Astrocyte (in vitro differentiated cells and primary cell): ENCODE data around the gene COL27A1. TPM values are rescaled to one million over a fixed set of nuclear protein-coding genes. Genes with fewer than 3 reads are reported as not detected.
A peak's percentile ranks its signal among the peaks of the same experiment; 100 is the strongest.

Experiments used
- DNase-seq: peaks from one replicate; pipeline ENCODE4 v3.0.0-alpha.2; 2010; ENCODE audit warnings: low read depth
- FAIRE-seq: peaks from 2 replicates; lab custom pipeline; 2011; peaks lifted over from hg19 to GRCh38; lab: Jason Lieb, UNC
- H2AFZ ChIP-seq: 2 replicates; pipeline ENCODE4 v1.6.0; 2012; ENCODE audit warnings: low read depth, low read length, inconsistent platforms
- H3K27ac ChIP-seq: 2 replicates; pipeline ENCODE4 v1.5.1; 2011; ENCODE audit warnings: low read depth, low read length, inconsistent platforms
- H3K27me3 ChIP-seq: 2 replicates; pipeline ENCODE4 v1.6.0; 2011; ENCODE audit warnings: low read length, inconsistent platforms; ENCODE audit not compliant: insufficient read depth
- H3K36me3 ChIP-seq: 2 replicates; pipeline ENCODE4 v1.5.1; 2011; ENCODE audit warnings: low read length, inconsistent platforms; ENCODE audit not compliant: insufficient read depth
- H3K4me1 ChIP-seq: 2 replicates; pipeline ENCODE4 v1.5.1; 2011; ENCODE audit warnings: low read length, inconsistent platforms; ENCODE audit not compliant: insufficient read depth
- H3K4me2 ChIP-seq: 2 replicates; pipeline ENCODE4 v1.6.0; 2012; ENCODE audit warnings: low read length, inconsistent platforms
- H3K4me3 ChIP-seq: 2 replicates; pipeline ENCODE4 v1.5.1; 2011; ENCODE audit warnings: low read depth, mild to moderate bottlenecking, low read length, inconsistent platforms; ENCODE audit not compliant: insufficient read depth
- H3K79me2 ChIP-seq: 2 replicates; pipeline ENCODE4 v1.6.0; 2012; ENCODE audit warnings: mild to moderate bottlenecking, low read length, inconsistent platforms; ENCODE audit not compliant: insufficient read depth
- H3K9ac ChIP-seq: 2 replicates; pipeline ENCODE4 v1.6.0; 2012; ENCODE audit warnings: mild to moderate bottlenecking, low read length, inconsistent platforms
- H3K9me3 ChIP-seq: 2 replicates; pipeline ENCODE4 v1.5.1; 2012; ENCODE audit warnings: low read depth, mild to moderate bottlenecking, low read length, inconsistent platforms; ENCODE audit not compliant: insufficient read depth
- H4K20me1 ChIP-seq: 2 replicates; pipeline ENCODE4 v1.6.0; 2012; ENCODE audit warnings: low read length, inconsistent platforms; ENCODE audit not compliant: insufficient read depth
- H3K27ac Mint-ChIP-seq: one replicate; pipeline ENCODE4 v1.8.0; 2021; ENCODE audit warnings: mild to moderate bottlenecking, mixed read lengths; ENCODE audit not compliant: unreplicated experiment
- H3K27me3 Mint-ChIP-seq: one replicate; pipeline ENCODE4 v1.8.0; 2021; ENCODE audit warnings: low read depth, mixed read lengths; ENCODE audit not compliant: unreplicated experiment
- H3K36me3 Mint-ChIP-seq: one replicate; pipeline ENCODE4 v1.8.0; 2021; ENCODE audit warnings: low read depth, mixed read lengths; ENCODE audit not compliant: unreplicated experiment
- H3K4me1 Mint-ChIP-seq: one replicate; pipeline ENCODE4 v1.8.0; 2021; ENCODE audit warnings: low read depth, mixed read lengths; ENCODE audit not compliant: unreplicated experiment
- H3K4me3 Mint-ChIP-seq: one replicate; pipeline ENCODE4 v1.8.0; 2021; ENCODE audit warnings: mild to moderate bottlenecking, moderate library complexity, mixed read lengths; ENCODE audit not compliant: unreplicated experiment
- H3K9me3 Mint-ChIP-seq: one replicate; pipeline ENCODE4 v1.8.0; 2021; ENCODE audit warnings: mild to moderate bottlenecking, mixed read lengths; ENCODE audit not compliant: unreplicated experiment
- EZH2 ChIP-seq: IDR thresholded peaks from 2 replicates; pipeline ENCODE4 v1.6.1; 2012; ENCODE audit warnings: mild to moderate bottlenecking, low read length, inconsistent platforms; ENCODE audit not compliant: insufficient read depth
- total RNA-seq: library from RNA; stranded (reverse); gene quantifications from 2 replicates; pipeline ENCODE4 v1.2.1, GENCODE V29; 2021
- TF ChIP-seq, protein P1 (sequence below): IDR thresholded peaks from 2 replicates; pipeline ENCODE4 v1.5.1; 2011; ENCODE audit warnings: low read depth, mild to moderate bottlenecking, inconsistent platforms, low read length, moderate library complexity; ENCODE audit not compliant: insufficient read depth

Gene COL27A1
- total RNA-seq, 1 donor from 2014 or later = 31.2 TPM

- Mint-ChIP-seq H3K9me3 (no peaks in the 10 kb centered on the region), H3K27ac (no peak overlapping the region), H3K27me3 (no peaks in the 10 kb centered on the region), H3K4me1 (no peaks in the 10 kb centered on the region), H3K4me3 (no peak overlapping the region), H3K36me3 (peaks cover 22% of the 10 kb centered on the region)
- no peaks in the 10 kb centered on the region for H3K4me1 ChIP-seq
- DNase-seq (no peak), FAIRE-seq (no peak)
- no peak overlapping the region for H2AFZ ChIP-seq
- no peak overlapping the region for H3K4me2 ChIP-seq
- H3K9me3 ChIP-seq = no peaks in the 10 kb centered on the region
- no peak overlapping the region for H3K27ac ChIP-seq
- no peaks in the 10 kb centered on the region for H3K27me3 ChIP-seq
- H3K9ac ChIP-seq = no peak overlapping the region
- no peaks in the 10 kb centered on the region for H3K79me2 ChIP-seq
- TF ChIP-seq EZH2 = no peak
- TF ChIP-seq, protein P1, sequence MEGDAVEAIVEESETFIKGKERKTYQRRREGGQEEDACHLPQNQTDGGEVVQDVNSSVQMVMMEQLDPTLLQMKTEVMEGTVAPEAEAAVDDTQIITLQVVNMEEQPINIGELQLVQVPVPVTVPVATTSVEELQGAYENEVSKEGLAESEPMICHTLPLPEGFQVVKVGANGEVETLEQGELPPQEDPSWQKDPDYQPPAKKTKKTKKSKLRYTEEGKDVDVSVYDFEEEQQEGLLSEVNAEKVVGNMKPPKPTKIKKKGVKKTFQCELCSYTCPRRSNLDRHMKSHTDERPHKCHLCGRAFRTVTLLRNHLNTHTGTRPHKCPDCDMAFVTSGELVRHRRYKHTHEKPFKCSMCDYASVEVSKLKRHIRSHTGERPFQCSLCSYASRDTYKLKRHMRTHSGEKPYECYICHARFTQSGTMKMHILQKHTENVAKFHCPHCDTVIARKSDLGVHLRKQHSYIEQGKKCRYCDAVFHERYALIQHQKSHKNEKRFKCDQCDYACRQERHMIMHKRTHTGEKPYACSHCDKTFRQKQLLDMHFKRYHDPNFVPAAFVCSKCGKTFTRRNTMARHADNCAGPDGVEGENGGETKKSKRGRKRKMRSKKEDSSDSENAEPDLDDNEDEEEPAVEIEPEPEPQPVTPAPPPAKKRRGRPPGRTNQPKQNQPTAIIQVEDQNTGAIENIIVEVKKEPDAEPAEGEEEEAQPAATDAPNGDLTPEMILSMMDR = no peak
- H4K20me1 ChIP-seq = no peaks in the 10 kb centered on the region
- peaks cover 4% of the 10 kb centered on the region for H3K36me3 ChIP-seq
- H3K4me3 ChIP-seq = no peak overlapping the region
Observed at GRCh38 chr9:114336699-114337395, 181.5 kb downstream of the COL27A1 start.

DNA sequence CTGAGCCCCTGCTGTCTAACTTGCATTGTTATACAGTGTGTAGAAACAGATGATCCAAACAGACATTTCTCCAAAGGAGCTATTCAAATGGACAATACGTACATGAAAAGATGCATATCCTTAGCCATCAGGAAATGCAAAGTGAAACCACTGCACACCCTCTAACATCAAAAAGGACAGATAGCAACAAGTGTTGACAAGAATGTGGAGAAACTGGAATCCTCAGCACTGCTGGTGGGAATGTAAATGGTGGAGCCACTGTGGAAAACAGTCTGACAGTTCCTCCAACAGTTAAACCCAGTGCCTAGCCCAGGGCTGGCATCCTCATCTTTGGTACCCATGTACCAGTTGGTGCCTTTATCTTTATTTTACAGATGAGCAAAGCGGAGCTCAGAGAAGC lies 182.8 kb downstream of the COL27A1 start:
- H3K27me3 ChIP-seq = no peaks in the 10 kb centered on the region
- H3K9me3 Mint-ChIP-seq = peaks cover 2% of the 10 kb centered on the region
- no peaks in the 10 kb centered on the region for H3K9me3 ChIP-seq
- H3K27ac Mint-ChIP-seq = no peak overlapping the region
- peaks cover 24% of the 10 kb centered on the region for H3K36me3 Mint-ChIP-seq
- no peaks in the 10 kb centered on the region for H3K4me1 ChIP-seq
- no peaks in the 10 kb centered on the region for H4K20me1 ChIP-seq
- H3K4me2 ChIP-seq = no peak overlapping the region
- H3K27me3 Mint-ChIP-seq = no peaks in the 10 kb centered on the region
- H3K4me3 ChIP-seq = no peak overlapping the region
- H2AFZ ChIP-seq = no peak overlapping the region
- H3K79me2 ChIP-seq = no peaks in the 10 kb centered on the region
- TF ChIP-seq EZH2 = no peak
- TF ChIP-seq, protein P1 = no peak
- DNase-seq (no peak), FAIRE-seq (no peak)
- no peak overlapping the region for H3K9ac ChIP-seq
- no peak overlapping the region for H3K27ac ChIP-seq
- H3K4me1 Mint-ChIP-seq = no peaks in the 10 kb centered on the region
- peaks cover 4% of the 10 kb centered on the region for H3K36me3 ChIP-seq
- H3K4me3 Mint-ChIP-seq = no peak overlapping the region

DNA sequence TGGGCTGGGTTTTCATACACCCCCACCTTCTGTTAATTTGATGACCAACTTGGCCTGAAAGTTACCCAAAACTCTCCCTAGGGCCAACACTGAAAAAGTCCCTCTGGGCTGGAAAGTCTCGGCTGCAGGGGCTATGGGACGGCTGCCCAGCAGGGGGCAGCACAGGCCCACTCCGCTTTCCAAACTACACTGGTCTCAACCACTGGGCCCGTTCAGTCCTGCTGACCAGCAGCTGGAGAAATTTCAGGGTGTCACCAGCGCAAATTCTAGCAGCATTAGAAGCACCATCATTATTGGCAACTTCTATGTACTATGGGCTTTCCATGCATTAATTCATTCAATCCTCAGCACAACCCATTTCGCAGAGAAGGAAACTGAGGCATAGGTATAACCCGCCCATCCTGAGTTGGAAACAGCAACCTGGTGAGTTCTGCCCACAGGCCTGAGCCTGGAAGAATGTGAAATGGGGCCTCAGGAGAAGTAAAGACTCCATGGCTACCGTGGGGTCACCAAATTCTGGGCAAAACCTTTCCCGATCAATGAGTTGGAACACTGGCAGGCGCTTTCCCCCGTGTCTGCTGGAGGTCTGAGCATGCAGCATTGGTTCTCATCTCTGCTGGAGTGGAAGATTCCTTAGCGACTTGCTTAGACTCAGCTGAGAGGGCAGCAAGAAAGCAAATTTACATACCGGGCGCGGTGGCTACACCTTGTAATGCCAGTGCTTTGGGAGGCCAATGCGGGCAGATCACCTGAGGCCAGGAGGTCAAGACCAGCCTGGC lies 184.0 kb downstream of the COL27A1 start:
- Mint-ChIP-seq H3K36me3 (peaks cover 30% of the 10 kb centered on the region), H3K27ac (peak overlapping the region; percentile 18), H3K4me1 (no peaks in the 10 kb centered on the region), H3K4me3 (no peak overlapping the region), H3K27me3 (no peaks in the 10 kb centered on the region), H3K9me3 (peaks cover 2% of the 10 kb centered on the region)
- Histone ChIP-seq H3K4me3 (no peak overlapping the region), H3K4me1 (no peaks in the 10 kb centered on the region), H3K79me2 (no peaks in the 10 kb centered on the region), H3K36me3 (peaks cover 7% of the 10 kb centered on the region), H3K27ac (no peak overlapping the region), H3K27me3 (no peaks in the 10 kb centered on the region), H2AFZ (no peak overlapping the region), H3K4me2 (no peak overlapping the region), H3K9ac (no peak overlapping the region), H3K9me3 (no peaks in the 10 kb centered on the region), H4K20me1 (no peaks in the 10 kb centered on the region)
- FAIRE-seq (peak; percentile 47), DNase-seq (no peak)
- TF ChIP-seq, protein P1 = peak; percentile 82
- no peak for TF ChIP-seq EZH2
